GM21360 (cell line): Measurements from ENCODE around the gene KCNH8.

Experiments used
- ATAC-seq: cut with Tn5 transposase; IDR thresholded peaks from one replicate; pipeline ENCODE4 v1.9.1; 2021; ENCODE audit warnings: mild to moderate bottlenecking, moderate library complexity; ENCODE audit not compliant: unreplicated experiment

KCNH8 gene

GRCh38 chr3:19248143-19248542, 99.8 kb downstream of the KCNH8 start:
- ATAC-seq, result peak; percentile 79

- ATAC-seq, result peak; percentile 34
Measured at GRCh38 chr3:19248767-19249166, 100.5 kb downstream of the KCNH8 start.

GRCh38 chr3:19250959-19251610, 102.8 kb downstream of the KCNH8 start:
- no peak for ATAC-seq

- no peak for ATAC-seq
Measured at GRCh38 chr3:19254189-19254588, 105.9 kb downstream of the KCNH8 start.

GRCh38 chr3:19254784-19255338, 106.6 kb downstream of the KCNH8 start:
- ATAC-seq, result no peak

GRCh38 chr3:19256313-19256712, 108.0 kb downstream of the KCNH8 start:
- no peak for ATAC-seq

GRCh38 chr3:19263606-19264005, 115.3 kb downstream of the KCNH8 start:
- no peak for ATAC-seq

GRCh38 chr3:19264424-19264823, 116.1 kb downstream of the KCNH8 start:
- peak; percentile 62 for ATAC-seq

GRCh38 chr3:19267040-19267439, 118.7 kb downstream of the KCNH8 start:
- ATAC-seq, result peak; percentile 52

- ATAC-seq, result no peak
Measured at GRCh38 chr3:19270481-19270880, 122.2 kb downstream of the KCNH8 start.

GRCh38 chr3:19272296-19272695, 124.0 kb downstream of the KCNH8 start:
- peak; percentile 55 for ATAC-seq

GRCh38 chr3:19273091-19273490, 124.8 kb downstream of the KCNH8 start:
- no peak for ATAC-seq

GRCh38 chr3:19274576-19274975, 126.3 kb downstream of the KCNH8 start:
- ATAC-seq, result no peak

- no peak for ATAC-seq
Measured at GRCh38 chr3:19284974-19285373, 136.7 kb downstream of the KCNH8 start.

GRCh38 chr3:19293295-19293694, 145.0 kb downstream of the KCNH8 start:
- ATAC-seq, result no peak

GRCh38 chr3:19295208-19295607, 146.9 kb downstream of the KCNH8 start:
- ATAC-seq, result no peak

- ATAC-seq, result no peak
Measured at GRCh38 chr3:19331931-19332330, 183.6 kb downstream of the KCNH8 start.

- no peak for ATAC-seq
Measured at GRCh38 chr3:19334120-19334519, 185.8 kb downstream of the KCNH8 start.

- no peak for ATAC-seq
Measured at GRCh38 chr3:19338769-19339168, 190.5 kb downstream of the KCNH8 start.

GRCh38 chr3:19342389-19342788, 194.1 kb downstream of the KCNH8 start:
- peak; percentile 59 for ATAC-seq

GRCh38 chr3:19346759-19347158, 198.4 kb downstream of the KCNH8 start:
- ATAC-seq, result no peak

GRCh38 chr3:19347671-19348070, 199.4 kb downstream of the KCNH8 start:
- ATAC-seq, result no peak

GRCh38 chr3:19348500-19348899, 200.2 kb downstream of the KCNH8 start:
- ATAC-seq, result no peak
